Cortex of kidney (tissue), 1 donor: ENCODE data around the gene SOHLH2.

Experiments
- DNase-seq: peaks from one replicate; lab custom pipeline; 2025; lab: John Stamatoyannopoulos, UW

Gene SOHLH2

DNA sequence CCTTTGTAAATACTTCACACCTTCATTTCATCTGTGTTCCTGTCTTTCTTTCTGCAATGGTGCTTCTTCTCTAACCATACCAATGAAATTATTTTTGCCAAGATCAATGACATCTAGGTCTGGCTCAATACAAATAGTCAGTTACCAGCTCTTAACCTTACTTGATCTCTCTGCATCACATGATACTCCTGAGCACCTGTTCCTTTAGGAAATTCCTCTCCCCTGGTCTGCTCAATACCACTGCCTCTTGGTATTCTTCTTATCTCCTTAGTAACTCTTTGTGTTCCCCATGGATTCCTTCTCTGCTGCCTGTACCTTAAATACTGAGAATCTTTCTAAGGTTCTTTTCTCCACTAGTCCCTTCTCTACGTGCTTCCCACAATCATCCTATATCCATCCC, 25.9 kb downstream of the SOHLH2 start:
- no peak for DNase-seq

DNA sequence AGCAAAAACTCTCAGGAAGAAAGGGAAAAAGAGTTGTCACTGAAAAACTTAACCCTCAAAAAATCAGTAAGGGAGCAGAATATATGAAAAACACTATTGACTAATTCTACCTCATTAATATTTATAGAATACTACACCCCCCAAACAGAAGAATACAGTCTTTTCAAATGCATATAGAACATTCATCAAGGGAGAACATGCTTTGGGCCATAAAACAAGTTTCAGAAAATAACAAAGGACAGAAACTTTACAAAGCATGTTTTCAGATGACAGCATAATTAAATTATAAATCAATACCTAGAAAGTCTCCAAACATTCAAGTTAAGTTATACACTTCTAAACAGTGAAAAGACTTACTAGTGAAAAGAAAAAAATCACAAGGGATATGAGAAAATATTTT, 30.5 kb downstream of the SOHLH2 start:
- DNase-seq = no peak

DNA sequence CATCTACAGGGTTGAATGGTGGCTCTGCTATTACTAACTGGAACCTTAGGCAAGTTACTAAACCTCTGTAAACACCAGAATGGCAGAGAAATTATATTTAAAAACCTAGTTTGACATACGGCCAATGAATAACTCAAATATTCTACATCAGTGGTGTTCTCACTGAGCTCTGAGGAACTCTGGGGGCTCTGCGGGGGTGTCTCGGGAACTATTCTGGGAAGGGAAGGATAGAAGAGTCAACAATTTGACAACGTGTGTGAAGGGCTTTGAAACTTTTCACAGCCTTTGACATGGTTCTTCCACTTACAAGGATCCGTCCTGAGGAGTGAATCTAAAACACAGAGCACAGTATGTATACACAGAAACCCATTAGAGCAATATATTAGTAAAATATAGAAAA, 38.7 kb downstream of the SOHLH2 start:
- no peak for DNase-seq

DNA sequence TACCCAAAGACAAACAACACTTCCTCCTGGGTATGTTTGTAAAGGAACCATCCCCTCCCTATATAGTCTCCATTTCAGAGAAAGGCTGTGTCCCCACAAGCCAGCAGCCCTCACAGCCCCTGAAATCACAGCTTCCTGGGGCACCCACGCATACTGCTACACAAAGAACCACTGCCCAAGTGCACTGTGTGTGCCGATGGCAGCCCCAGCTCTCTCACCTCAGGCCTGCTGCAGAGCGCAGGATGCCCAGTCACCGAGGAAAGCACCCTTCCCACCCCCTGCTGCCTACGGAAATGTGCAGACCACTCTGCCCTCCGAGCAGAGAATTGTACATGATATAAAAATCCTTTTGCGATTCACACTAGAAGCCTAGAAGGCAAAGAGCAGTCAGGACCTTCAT, 39.4 kb downstream of the SOHLH2 start:
- no peak for DNase-seq

- DNase-seq = no peak
These were observed 40.6 kb downstream of the SOHLH2 start for GRCh38 chr13:36173571-36174322.

DNA sequence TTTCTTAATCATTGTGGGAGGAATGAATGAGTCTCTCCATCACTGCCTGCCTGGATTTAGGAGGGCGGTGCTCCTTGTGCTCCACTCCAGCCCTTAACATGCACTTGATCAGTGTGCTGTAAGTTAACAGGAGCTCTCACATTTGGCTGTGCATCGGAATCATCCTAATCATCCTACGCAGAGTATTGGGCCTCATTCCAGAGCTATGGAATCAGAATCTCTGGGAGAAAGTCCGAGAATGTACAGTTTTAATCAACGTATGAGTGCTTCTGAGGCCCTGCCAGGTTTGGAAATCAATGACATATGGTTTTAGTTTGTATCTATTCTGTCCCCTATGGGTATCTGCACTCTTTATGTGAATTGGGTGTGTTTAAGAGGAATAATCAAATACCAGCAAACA, 48.3 kb downstream of the SOHLH2 start:
- DNase-seq = no peak

GRCh38 chr13:36163809-36164308, 50.5 kb downstream of the SOHLH2 start:
- DNase-seq = no peak

- DNase-seq = no peak
These were observed 51.1 kb downstream of the SOHLH2 start for GRCh38 chr13:36163286-36163685.

- no peak for DNase-seq
These were observed 54.1 kb downstream of the SOHLH2 start for GRCh38 chr13:36160297-36160696.

DNA sequence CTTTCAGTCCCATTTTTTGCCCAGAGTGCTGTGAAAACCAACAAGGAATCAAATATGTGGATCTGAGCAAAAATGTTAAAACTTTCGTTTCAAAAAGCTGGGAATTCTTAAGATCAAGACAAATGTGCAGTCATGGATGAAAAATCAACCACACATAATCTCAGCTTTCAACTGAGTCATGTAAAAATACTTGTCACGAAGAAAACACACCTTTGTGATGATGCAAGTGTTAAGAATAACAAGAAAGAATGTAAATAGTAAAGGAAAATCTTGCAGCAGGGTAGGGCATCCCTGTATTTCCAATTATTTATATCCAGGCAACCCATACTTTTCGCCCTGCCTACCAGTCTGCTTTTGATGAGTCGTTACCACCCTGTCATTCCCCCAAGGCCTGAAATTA, 55.7 kb downstream of the SOHLH2 start:
- DNase-seq = no peak

DNA sequence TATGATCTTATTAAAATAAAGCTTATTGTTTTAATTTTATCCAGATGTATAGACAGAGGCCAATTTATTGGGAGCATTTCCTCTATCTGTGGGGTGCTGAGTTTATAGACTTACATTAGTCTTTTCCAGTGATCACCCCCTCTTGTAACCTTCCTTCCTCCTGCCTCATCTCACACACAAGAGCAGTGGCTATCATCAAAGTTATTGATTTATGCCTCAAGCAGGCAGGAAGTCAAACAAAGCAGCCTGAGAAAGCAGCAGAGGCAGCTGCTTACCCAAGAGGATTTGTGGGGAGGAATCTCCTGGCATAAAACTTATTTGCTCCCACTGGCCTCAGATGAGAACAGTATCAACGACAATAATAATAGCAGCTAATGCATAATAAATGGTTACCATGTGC, 56.9 kb downstream of the SOHLH2 start:
- DNase-seq = no peak

DNA sequence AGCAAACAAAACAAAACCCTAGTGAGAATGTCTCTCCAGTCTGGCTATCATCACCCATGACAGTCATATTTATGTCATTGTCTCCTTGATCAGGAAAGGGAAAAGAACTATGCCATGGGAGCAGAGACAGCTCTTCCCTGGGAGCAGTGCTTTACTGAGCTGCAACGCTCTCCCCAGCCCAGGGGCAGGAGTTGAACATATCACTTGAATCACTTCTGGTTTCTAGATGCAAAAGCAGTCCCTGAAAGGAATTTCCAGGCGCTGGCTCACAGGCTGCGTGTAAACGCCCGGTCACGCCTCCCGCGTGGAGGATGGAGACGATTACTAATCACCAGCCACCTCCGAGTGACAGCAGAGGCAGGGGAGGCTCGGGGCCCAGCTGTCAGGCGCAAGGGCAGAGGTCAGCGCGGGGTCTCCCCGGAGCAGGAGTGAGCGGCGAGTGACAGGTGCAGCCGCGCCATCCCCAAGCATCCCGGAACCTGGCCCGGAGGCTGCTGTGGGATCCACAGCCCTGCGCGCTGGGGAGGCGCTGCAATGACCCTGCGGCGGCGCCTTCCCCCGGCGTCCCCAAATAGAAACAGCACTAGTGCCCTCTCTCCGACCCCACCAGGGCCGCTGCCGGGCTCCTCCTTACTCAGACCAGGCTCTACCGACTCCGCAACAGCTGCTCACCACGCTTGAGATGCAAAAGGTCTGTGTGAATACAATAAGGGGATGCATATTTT, 59.6 kb downstream of the SOHLH2 start:
- no peak for DNase-seq

- DNase-seq = no peak
These were observed 62.8 kb downstream of the SOHLH2 start for GRCh38 chr13:36151591-36151990.

DNA sequence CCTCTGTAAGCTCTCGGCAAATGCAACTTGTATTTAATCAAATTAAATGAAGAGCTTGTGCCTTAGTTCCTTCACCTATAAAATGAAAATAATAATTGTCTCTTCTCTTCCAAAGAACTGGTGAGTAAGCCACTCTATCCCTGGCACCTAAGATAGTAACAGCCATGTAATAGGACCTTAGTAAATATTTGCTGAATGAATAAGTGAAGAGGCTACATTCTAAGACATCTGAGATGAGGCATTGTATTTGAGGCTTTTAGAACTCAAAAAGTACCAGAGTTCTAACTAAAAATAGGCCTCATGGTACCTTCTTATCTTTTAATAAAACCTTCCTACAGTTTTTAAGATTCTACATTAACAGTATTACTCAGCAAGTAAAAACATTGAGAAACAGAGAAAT, 65.9 kb downstream of the SOHLH2 start:
- DNase-seq = no peak

GRCh38 chr13:36147330-36147729, 67.0 kb downstream of the SOHLH2 start:
- DNase-seq = no peak

DNA sequence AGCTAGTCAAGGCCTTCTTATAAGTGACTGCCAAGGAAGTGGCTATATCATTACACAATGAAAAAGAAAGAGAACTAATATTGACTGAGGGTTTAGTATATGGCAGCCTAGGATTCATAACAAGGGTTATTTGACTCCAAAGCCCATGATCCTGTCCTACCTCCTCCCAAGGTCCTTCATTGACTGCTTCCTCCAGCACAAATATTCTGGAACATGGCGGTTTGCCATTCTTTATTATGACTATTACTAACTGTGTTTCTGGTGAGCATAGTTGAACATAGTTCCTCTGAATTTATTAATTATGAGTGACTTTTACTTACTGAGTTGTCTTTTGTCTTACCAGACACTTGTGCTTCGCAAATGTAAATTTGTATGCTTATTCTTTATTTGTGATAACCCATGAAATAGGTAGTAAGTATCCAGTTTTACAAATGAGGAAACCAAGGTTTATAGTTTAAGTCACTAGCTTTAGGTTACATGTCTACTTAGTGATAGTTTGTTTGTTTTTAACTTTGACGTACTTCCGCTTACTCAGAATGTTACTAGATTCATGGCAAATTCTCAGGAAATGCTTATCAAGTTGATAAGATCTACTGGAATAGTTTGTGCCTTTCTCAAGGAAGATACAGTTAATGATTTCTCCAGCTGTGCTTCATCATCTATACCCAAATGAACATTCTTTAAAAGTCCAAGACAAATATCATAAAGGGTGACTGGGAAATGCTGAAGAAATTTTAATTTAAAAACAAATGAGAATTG, 67.7 kb downstream of the SOHLH2 start:
- no peak for DNase-seq

- DNase-seq = no peak
These were observed 70.6 kb downstream of the SOHLH2 start for GRCh38 chr13:36143738-36144137.

GRCh38 chr13:36142735-36143134, 71.6 kb downstream of the SOHLH2 start:
- DNase-seq = no peak

DNA sequence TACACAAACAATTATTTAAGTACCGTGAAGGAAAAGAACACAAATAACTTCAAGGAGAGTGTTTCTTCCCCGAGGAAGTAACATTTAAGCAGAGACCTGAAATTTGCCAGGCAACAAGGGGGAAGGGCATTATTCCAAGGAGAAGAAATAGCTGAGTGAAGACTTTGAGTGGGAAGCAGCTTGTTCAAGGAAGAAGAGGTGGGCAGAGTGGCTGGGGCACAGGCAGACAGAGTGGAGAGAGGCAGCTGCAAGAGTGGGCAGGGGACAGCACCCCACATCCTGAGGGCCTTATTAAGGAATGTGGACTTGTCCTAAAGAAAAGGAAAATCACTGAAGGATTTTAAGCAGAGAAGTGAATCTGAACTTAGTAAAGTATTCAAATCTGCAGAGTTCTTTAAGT, 78.5 kb downstream of the SOHLH2 start:
- DNase-seq = no peak

DNA sequence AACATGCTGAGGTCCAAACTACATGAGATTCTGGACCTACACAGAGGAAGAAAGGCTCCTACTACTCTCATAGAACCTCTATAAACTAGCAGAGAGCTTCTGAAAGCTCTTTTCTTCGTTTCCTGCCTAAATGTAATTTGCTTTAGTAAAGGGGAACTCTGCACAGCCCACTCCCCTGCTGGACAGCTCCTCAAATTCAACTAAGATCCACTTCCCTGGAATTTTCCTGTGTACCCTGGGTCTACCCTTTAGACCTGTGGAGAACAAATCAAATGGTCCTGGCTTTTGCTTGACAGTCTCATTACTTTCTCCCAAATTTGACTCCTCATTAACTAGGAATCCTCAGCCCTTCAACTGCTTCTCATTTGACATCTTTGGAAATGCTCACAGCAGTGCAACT, 79.7 kb downstream of the SOHLH2 start:
- no peak for DNase-seq

DNA sequence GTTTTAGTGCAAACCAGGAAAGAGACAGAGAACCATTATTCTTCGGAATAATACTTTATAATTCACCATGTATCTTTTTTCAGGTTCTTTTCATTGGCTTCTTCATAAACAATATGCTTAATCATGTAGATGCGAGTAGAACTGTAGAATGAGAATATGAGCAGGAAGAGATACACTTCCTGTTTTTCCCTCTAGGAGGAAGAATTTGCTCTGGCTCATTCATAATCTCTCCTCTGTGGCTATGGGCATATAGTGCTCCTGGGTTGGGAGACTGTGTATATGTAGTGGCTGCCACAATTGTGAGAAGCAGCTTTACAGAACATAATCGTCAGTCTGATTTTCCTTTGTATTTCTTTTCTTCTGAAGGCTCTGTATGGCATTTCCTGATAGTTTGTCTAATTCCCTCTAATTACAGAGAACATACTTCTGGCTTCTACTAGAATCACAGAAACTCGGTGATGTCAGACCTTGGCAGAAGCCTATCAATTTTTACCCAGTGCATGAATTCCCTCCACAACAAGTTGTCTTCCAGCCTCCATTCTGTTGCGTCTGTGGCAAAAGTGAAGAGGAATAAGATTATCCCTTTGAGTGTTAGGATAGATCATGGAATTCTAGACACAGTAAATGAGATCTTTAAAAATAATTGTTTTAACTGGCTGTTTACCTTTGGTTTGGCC, 80.3 kb downstream of the SOHLH2 start:
- no peak for DNase-seq

DNA sequence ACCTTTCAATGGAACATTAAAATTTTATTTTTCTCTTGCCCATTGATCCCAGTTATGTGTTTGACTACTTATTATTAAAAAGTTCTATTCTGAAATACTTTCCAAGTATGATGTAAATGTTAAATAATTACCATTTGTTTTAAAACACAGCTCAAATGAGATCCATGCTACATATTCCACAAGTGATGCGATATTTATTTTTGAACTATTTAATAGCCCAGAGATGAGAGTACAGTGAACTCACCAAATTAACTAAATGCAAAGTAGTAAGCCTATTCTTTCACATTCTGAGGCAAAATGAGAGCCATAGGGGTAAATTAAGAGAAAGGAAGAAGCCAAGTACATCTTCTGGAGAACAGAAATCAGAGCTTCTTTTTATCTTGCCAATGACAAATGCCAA, 82.0 kb downstream of the SOHLH2 start:
- DNase-seq = no peak
